ENCODE results near the gene FGF22.
"Not testable (repeated sequence)": the region's sequence is repeated elsewhere in the genome, so short reads cannot be mapped to it uniquely, and the experiment has no call there.

FGF22 gene

DNA sequence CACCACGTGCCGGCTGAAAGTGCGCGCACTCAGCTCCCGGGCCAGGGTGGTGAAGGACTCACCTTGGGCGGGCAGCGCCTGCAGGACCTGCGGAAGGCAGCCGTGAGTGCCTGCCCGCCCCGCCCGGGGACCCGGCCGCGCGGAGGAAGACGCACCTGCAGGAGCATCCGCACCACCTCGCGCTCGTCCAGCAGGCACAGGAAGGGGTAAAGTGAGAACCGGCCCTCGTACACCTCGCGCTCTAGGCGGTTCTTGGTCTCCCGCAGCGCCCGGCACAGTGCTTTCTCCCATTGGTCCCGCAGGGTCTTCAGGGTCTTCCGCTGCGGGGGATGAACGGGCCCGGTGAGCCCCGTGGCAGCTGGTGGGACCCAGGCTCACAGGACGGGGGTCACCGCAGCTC lies 17.0 kb upstream of the FGF22 start:
- DNase-seq, result no peak

DNA sequence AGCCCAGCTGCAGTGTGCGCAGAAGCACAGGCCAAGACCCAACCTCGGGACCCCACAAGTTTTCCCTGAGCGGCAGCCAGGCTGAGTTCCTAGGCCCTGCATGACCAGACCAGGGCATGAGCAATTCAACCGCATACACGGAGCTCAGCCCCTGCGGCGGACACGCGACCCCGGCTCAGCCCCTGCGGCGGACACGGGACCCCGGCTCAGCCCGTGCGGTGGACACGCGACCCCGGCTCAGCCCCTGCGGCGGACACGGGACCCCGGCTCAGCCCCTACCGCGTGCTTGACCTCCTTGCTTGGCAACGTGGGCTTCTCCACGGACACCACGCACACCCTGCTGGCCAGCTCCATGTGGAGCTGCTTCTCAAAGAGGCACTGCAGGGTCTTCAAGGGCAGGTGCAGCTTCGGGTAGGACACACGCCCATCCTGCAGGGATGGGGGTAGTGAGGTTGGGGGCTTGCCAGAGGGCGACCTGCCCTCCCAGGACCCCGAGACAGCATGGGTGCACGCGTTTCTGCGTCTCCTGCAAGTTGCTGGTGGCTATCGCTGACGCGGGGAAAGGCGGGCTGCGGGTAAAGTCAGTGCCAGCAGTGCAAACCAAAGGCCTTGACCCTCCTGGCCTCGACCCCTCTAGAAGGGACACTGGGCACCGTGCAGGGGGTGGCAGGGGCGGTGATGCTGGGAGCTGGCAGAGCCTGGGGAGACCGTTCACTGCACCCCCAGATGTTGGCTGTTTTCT lies 16.3 kb upstream of the FGF22 start:
- DNase-seq, result no peak

DNA sequence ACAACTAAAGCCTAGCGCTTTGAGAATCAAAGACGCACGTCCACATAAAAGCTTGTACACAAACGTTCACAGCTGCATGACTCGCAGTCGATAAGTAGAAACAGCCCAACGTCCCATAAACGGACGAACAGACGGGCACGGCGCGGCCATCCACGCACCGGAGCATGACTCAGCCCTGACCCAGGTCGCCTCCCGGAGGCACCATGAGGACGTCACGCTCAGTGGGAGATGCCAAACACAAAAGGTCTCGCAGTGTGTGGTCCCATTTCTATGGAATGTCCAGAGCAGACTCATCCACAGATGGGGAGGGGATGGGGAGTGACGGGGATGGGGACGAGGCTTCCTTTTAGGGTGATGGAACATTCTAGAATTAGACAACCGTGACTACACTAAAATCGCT lies 15.7 kb upstream of the FGF22 start:
- no peak for DNase-seq

DNA sequence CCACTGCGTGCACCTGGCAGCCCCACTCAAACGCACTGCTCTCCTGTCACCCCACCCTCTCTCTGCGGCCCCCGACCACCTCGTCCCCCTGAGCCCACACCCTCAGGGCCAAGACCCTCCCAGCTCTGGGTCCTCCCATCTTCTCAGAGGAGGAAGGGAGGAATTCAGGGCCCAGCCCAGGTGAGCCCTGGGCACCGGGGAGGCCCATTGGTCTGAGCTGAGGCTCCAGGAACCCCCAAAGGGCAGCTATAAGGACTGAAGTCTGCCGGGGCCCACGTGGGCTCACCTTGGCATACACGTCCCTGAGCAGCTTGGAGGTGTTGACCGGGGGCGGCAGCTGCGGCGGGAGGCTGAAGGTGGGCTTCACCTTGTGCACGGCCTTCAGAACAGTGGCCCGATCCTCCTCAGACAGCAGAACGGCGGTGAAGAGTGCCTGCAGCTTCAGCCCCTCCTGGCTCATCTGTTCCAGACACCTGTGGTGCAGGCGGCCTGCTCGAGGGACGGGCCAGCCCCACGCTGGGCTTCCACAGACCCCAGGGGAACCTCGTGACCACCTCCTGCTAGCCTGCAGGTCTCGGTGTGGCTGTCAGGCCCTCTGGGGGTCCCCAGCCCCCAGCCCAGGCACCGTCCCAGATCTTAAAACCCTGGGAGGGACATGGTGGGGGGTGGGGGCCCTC lies 15.1 kb upstream of the FGF22 start:
- no peak for DNase-seq

DNA sequence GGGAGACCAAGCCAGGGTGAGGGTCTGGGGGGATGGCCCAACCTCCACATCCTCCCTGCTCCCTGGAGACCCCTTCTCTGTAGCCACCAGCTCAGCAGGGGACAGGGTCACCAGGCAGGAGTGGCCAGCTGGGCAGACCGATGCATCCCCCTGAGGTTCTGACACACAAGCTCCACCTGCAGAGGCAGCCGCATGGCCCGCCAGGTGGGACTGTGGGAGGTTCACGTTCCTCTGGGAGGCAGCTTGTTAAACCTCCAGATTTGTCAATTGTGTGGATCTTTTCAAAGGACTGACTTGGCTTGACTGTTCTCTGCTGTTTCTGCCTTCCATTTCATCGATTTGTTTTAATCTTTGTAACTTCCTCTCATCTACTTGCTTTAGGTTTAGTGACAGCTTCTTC lies 14.4 kb upstream of the FGF22 start:
- no peak for DNase-seq

DNA sequence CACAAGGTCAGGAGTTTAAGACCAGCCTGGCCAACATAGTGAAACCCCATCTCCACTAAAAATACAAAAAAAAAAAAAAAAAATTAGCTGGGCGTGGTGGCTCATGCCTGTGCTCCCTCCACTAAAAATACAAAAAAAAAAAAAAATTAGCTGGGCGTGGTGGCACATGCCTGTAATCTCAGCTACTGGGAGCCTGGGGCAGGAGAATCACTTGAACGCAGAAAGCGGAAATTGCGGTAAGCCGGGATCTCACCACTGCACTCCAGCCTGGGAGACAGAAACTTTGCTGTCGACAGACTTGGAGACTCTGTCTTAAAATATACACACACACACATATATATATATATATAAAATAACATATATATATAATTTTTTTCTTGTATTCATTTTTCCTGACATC lies 13.1 kb upstream of the FGF22 start:
- DNase-seq, result not testable (repeated sequence)

DNA sequence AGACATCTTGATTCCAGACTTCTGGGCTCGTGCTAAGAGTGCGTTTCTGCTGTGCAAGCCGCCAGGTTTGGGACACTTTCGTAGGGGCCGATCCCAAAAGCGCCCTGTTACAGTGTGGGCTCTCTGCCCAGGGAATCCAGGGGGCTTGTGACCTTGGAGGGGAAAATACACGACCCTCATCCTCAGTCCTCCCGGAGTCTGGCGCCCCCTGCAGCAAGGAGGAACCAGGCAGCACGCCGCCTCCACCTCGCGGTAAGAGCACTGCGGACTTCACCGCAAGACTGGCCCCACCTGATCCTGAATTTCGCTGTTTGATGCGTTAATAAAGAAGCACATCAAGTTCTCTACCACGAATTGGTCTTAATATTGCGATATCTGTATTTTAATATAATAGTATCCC lies 11.5 kb upstream of the FGF22 start:
- DNase-seq, result no peak

DNA sequence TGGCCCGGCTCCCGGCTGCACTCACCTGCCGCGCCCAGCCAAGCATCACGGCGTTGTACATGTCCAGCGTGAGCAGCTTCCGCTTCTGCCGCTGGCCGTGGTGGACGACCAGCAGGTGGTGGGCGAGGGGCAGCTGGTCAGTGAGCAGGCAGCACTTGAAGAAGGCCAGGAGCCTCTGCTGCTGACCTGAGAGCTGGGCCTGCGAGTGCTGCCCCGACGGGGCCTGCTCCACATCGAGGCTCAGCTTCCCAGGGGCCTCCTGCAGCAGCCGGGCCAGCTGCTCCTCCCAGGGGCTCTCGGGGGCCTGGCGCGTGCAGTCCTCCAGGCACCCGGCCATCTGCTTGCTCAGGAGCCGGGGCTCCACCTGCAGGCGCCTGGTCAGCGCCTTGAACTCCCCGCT lies 10.2 kb upstream of the FGF22 start:
- DNase-seq, result not testable (repeated sequence)

DNA sequence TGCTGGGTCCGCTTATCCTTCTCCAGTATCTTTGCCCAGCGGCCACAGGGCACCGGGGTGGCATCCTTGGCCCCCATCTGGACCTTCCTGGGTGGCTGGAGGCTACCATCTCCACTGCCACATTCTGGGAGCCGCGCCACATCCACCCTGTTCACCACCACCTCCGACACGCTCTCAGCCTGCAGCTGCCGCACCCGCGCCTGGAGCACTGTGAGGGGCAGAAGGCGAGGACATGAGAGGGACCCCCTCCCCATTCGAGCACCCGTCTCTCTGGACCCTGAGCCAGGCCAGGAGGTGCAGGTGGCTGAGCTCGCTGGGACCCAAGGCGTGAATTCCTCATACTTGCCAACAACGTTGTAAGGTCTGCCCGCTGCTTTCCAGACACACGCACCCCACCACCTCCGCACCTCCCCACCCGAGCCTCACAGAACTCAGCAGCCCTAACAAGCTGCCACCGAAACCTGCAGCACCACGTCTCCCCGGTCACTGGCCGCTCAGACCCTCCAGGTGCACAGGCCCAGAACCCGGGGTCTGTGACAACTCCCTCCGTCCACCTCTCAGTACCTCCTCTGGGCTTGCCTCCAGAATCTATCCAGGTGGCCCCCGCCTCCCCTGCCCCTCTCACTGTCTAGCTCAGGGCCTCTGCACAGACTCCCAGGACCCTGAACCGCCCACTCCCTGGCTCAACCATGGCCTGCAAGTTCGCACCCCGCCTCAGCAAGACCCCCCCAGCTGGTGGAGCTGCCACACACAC lies 9.5 kb upstream of the FGF22 start:
- DNase-seq, result no peak

DNA sequence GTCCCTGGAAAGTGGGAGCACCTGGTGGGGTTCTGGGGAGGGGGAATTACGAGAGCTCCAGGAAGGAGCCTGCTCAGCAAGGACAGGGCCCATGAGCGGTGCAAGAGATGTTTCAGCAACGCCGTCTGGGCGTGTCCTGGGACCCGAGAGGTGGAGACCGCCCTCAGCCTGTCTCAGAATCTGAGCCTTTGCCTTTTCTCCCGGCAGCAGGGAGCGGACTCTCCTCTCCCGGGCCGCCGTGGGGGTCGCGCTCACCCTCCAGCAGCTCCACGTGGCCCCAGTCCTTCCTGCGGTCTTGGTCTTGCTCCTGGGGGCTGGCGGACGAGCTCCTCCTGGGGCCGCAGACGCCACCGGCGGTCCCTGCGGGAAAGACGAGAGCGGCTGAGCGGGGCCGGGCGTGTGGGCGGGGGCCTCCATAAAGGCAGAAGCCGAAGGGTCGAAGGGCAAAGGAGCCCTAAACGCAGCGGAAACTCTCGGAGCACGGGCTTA lies 7.1 kb upstream of the FGF22 start:
- DNase-seq, result peak; percentile 24

DNA sequence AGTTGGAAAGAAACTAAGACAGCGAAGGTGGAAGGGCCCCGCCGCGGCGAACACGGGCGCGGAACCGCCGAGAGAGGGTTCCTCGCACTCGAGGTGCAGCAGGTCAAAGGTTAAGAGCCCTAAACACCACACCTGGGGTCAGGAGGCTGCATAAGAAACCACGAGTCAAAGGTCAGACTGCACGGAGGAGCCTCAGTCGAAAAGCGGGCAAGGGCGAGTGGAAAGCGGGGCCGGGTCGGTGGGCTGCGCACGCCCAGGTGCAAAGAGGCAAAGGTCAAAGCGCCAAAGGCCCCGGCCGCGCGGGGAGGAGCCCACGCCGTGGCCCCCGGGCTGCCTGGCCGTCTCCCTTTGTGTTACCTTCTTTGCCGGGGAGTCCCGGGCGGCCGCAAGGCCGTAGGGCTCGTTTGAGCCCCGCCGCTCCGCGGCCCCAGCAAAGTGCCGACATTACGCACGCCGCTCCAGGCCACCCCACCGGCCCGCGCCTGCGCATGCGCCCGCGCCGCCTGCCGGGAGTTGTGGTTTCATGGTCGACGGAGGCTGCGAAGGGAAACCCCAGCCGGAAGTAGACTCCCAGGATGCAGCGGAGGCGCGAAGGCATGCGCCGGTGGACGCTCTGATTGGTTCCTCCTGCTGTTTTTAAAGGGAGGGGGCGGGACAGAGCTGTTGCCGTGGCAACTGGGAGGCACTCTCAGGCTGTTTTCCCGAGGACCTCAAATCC lies 6.5 kb upstream of the FGF22 start, which contains the start of gene POLRMT:
POLRMT (minus strand) TSS at position 470 of the 718 bp plus-strand sequence; CDS start at position 445, 25 bp downstream.
- DNase-seq, result peak; percentile 91

DNA sequence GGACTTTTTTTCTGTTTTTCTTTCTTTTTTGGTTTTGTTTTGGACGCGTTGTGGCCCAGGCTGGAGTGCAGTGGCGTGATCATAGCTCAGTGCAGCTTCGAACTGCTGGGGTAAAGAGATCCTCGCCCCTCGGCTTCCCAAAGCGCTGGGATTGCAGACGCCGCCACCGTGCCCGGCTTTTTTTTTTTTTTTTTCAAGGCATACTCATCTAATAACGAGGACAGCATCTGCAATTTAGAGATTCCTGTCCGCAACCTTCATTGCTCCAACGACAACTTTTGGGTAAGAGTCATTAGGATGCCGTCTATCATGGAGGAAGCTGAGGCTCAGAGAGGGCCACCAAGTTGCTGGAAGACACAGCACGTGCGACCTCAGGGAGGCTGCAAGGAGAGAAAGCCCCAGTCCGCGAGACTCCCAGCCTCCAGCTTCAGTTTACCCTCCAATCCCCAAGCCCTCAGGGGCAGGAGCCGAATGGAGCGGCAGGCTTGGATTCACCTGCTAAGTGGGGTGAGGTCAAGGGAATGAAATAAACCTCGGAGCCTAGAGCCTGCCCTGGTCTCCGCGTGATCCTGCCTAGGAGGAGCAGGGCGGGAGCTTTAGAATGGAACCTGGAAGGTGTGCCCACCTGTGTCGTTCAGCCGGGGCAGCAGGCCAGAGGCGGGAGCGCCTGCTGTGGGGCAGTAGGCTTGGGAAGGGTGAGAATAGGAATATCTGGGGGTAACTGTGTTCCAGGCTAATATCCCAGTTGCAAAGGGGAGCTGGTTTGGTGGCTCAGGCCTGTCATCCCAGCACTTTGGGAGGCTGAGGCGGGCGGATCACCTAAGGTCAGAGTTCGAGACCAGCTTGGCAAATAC lies 5.7 kb upstream of the FGF22 start:
- DNase-seq, result no peak

DNA sequence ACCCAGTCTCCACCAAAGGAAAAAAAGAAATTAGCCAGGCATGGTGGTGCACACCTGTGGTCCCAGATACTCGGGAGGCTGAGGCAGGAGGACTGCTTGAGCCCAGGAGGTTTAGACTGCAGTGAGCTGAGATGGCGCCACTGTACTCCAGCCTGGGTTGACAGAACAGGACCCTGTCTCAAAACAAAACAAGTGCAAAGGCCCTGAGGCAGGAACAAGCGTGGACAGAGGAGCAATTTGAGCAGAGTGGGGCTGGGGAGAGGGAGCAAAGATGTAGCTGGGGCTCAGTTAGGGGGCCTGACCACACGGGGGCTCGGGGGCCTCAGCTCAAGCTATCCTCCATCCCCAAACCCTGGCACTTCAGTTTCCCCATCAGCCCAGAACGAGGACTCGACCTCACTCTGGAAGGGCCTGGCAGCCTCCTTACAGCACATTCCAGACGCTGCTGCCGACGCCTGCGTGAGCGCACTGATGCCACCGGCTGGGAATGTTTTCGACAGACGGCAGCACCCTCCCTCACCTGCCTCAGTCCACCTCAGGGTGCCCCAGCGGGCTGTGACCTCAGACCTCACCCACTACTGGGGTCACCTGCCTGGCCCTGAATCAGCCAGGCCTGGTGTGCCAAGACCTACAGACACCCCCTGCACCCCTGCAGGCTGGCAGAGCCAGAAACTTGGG lies 4.6 kb upstream of the FGF22 start:
- DNase-seq, result no peak

DNA sequence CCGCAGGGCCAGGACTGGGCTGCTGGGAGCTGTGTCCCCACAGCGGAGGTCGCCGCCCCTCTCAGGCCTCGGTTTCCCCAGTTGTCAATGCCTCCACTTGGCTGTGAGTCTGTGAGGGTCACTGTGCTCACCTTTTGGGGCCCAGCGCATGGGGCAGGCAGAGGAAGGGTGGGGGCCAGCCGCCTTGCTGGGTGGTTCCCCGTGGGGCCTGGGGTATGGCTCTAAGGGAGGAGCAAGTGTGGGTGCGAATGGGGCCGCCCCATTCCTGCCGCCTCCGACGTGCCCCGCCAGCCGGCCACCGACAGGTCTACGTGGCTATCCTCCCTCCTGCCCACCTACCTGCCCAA lies 800 bp upstream of the FGF22 start:
- no peak for DNase-seq

DNA sequence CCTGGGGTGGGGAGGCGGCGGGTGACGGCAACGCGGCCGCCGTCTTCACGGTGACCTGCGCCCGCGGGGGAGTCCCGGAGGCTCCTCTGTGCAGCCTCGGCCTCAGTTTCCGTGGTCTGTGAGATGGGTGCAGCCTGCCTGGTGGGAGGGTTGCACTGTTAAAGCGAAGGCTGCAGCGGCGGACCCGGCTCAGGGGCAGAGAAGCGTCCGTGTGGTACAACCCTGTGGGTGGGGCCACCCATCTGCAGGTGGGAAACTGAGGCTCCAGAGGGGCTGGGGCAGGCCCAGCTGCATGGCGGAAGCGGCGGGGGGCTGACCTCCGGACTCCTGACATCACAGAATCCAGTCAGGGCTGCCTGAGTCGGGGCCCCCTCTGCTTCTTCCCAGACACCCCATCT lies 481 bp downstream of the FGF22 start:
- no peak for DNase-seq

DNA sequence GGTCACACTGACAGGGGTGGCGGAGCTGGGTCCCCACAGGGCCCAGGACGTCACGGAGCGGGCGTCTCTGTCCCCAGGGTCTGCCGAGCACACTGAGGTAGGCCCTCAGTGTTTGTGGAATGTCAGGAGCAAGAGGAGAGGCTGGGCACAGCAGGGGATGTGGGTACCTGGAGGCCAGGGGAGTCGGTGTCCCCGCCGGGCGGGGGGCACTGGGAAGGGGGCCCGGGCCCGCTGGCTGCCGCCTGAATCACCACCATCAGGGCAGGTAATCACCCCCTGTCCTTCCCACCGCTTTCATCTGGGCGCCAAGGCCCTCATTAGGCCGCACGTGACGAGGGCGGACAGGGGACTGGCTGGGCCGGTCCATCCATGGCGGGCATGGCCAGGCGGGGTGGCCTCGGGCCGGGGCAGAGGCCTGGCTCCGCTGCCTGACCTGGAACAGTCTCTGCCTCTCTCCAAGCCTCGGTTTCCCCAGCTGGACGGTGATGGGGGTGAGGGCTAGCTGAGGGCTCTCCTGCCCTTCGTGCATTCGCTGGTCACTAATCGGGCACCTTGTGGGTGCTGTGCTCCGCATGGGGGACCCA lies 1.0 kb downstream of the FGF22 start:
- no peak for DNase-seq

DNA sequence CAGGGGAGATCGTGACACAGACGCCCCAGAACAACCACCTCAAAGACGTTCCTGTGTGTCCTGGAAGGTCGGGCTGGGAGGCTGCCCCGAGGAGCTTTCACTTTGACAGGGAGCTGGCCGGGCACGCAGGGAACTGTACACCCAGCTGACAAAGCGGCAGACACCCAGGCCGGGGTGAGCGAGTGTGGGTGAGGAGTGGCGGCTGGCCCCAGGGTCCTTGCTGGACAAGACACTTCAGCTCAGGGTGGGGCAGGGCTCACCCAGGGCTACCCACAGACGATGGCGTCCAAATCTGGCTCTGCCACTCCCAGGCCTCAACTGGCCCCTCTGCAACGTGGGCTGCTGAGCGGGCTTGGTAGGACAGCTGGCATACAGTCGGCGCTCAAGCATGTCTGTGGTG lies 2.0 kb downstream of the FGF22 start:
- DNase-seq, result no peak

DNA sequence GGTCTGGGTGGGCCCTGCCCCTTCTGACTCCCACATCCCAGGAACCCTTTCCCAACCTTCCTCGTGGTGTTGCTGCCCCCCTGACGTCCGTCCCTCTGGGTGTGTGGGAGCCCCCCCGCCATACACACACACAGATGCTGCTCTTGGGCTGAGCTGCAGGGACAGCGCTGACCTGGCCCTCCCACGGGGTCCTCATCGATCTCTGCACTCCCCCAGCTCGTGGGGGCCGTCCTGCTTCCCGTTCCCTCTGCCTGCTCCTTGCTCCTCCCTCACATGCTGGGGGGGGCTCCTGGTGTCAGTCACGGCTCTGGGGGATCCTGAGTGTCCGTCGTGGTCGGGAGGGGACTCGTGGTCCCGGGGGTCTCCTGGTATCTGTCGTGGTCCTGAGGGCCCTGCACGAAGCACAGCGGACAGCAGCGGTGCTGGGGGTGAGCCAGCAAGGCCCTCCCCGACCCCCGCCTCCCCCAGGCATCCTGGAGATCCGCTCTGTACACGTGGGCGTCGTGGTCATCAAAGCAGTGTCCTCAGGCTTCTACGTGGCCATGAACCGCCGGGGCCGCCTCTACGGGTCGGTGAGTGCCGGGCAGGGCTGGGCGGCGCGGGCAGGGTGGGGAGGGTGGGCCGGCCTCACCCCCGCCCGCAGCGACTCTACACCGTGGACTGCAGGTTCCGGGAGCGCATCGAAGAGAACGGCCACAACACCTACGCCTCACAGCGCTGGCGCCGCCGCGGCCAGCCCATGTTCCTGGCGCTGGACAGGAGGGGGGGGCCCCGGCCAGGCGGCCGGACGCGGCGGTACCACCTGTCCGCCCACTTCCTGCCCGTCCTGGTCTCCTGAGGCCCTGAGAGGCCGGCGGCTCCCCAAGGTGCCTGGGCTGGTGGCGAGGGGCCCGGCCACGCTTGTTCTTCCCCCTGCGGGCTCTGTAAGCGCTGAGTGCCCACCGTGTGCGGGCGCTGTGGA lies 3.4 kb downstream of the FGF22 start:
- DNase-seq, result no peak

DNA sequence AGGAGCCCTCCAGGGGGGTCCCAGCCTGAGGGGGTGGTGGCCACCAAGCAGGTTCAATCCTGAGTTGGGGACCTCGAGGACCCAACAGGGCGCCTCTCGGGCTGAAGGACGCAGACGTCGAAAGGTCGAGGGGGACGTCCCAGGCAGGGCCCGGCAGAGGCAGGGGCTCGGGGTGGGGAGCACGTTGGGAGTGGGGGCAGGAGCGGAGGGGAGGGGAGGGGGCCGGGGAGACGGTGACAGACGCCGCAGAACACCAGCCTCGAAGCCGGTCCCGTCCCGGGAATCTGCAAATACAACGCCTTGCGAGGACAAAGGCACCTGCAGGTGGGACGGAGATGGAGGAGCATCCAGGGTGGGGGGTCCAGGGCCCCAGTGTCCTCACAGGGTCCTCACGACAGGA lies 4.1 kb downstream of the FGF22 start:
- DNase-seq, result no peak

DNA sequence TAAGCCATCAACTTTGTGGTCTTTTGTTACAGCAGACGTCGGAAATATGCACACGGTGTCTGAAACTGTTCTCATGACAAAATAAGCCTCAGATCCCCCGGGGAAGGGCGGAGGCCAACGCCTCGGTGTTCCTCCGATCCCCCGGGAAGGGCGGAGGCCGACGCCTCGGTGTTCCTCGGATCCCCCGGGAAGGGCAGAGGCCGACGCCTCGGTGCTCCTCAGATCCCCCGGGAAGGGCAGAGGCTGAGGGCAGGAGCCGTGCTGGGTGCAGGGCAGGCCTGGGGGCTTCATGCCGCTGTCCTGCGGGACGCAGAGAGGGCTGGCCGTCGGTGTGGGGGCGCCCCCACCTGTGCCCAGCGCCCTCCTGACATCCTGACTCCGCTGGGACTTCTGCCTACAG lies 4.7 kb downstream of the FGF22 start:
- DNase-seq, result no peak

Data from activated T-cell treated with anti-CD3 and anti-CD28 coated beads for 4 hours (primary cell).